Limb (tissue), 2 donors: ENCODE measurements around the gene CCDC71.

ENCODE experiments used
- DNase-seq, 2 donors: peaks; one replicate each; pipeline ENCODE4 v3.0.0-alpha.2; 2016; ENCODE audit errors: extremely low spot score in 2 of 2

The CCDC71 gene

GRCh38 chr3:49131576-49131975 is 34.6 kb downstream of the CCDC71 start:
- DNase-seq: no peak

- DNase-seq: no peak
These were observed 35.1 kb downstream of the CCDC71 start for GRCh38 chr3:49131040-49131439.

GRCh38 chr3:49124991-49125670 is 41.0 kb downstream of the CCDC71 start:
- no peak for DNase-seq

GRCh38 chr3:49124203-49124602 is 41.9 kb downstream of the CCDC71 start:
- DNase-seq: no peak

- DNase-seq: no peak
These were observed 42.4 kb downstream of the CCDC71 start for GRCh38 chr3:49123687-49124086.

GRCh38 chr3:49122886-49123545 is 43.1 kb downstream of the CCDC71 start:
- DNase-seq: no peak

- no peak for DNase-seq
These were observed 43.7 kb downstream of the CCDC71 start for GRCh38 chr3:49122451-49122850.

GRCh38 chr3:49122022-49122421 is 44.1 kb downstream of the CCDC71 start:
- no peak for DNase-seq

- no peak for DNase-seq
These were observed 44.9 kb downstream of the CCDC71 start for GRCh38 chr3:49121132-49121736.

GRCh38 chr3:49120438-49121131 is 45.5 kb downstream of the CCDC71 start, which contains the start of gene USP19:
USP19 (minus strand) TSS chr3:49120823; CDS start chr3:49119145, 1,678 bp downstream.
- DNase-seq: peak; percentile 89 to 95

GRCh38 chr3:49120096-49120437 is 46.1 kb downstream of the CCDC71 start:
- DNase-seq: no peak

GRCh38 chr3:49119439-49119838 is 46.7 kb downstream of the CCDC71 start:
- DNase-seq: no peak

GRCh38 chr3:49119036-49119435 is 47.1 kb downstream of the CCDC71 start:
- no peak for DNase-seq
